Kidney (tissue), 14 donors: ENCODE results near the gene ZNF236. TPM values are rescaled to one million over a fixed set of nuclear protein-coding genes. Genes with fewer than 3 reads are reported as not detected.
"Not testable (repeated sequence)": the region's sequence is repeated elsewhere in the genome, so short reads cannot be mapped to it uniquely, and the experiment has no call there.

Source experiments
- DNase-seq, 5 donors: peaks; one replicate each; pipeline ENCODE4 v3.0.0-alpha.2; 2013 to 2020
- FAIRE-seq: peaks from 2 replicates; lab custom pipeline; 2012; peaks lifted over from hg19 to GRCh38; lab: Jason Lieb, UNC
- H3K27ac ChIP-seq, 2 donors: one replicate each; pipeline ENCODE4 v1.7.0; 2013; ENCODE audit warnings: low read depth in 2 of 2, low read length in 2 of 2, inconsistent platforms in 1 of 2
- H3K27me3 ChIP-seq: one replicate; pipeline ENCODE4 v1.7.1; 2013; ENCODE audit warnings: low read length, inconsistent platforms; ENCODE audit not compliant: control insufficient read depth, insufficient read depth
- H3K36me3 ChIP-seq, 3 donors: one replicate each; pipeline versions ENCODE4 v1.7.0 to v1.7.1; 2013; ENCODE audit warnings: low read length in 3 of 3, control low read depth in 1 of 3, inconsistent platforms in 1 of 3; ENCODE audit not compliant: insufficient read depth in 3 of 3, control insufficient read depth in 2 of 3
- H3K4me1 ChIP-seq, 3 donors: one replicate each; pipeline versions ENCODE4 v1.7.0 to v1.7.1; 2013; ENCODE audit warnings: low read length in 3 of 3, inconsistent platforms in 1 of 3, low read depth in 1 of 3; ENCODE audit not compliant: control insufficient read depth in 2 of 3, insufficient read depth in 2 of 3
- H3K4me3 ChIP-seq, 3 donors: one replicate each; pipeline versions ENCODE4 v1.7.0 to v1.8.1; 2013; ENCODE audit warnings: low read length in 3 of 3, control low read depth in 1 of 3, inconsistent platforms in 1 of 3
- H3K9ac ChIP-seq, 3 donors: one replicate each; pipeline versions ENCODE4 v1.7.0 to v1.7.1; 2013; ENCODE audit warnings: low read length in 3 of 3, control low read depth in 1 of 3, inconsistent platforms in 1 of 3
- H3K9me3 ChIP-seq, 3 donors: one replicate each; pipeline versions ENCODE4 v1.7.0 to v1.7.1; 2013; ENCODE audit warnings: low read length in 3 of 3, control low read depth in 1 of 3, inconsistent platforms in 1 of 3; ENCODE audit not compliant: control insufficient read depth in 2 of 3, insufficient read depth in 1 of 3
- CTCF ChIP-seq: IDR thresholded peaks from 3 replicates; pipeline ENCODE4 v1.5.1; 2012; ENCODE audit warnings: mild to moderate bottlenecking, moderate library complexity, borderline replicate concordance; ENCODE audit not compliant: insufficient read depth; ENCODE audit errors: extremely low read depth
- intact Hi-C: fragments of 100-400 bp; cut with DNase I; formaldehyde crosslinking; loops from one replicate; pipeline ENCODE4 v1.11.1; 2022
- polyA plus RNA-seq: library from polyadenylated mRNA; stranded (reverse); fragments of 350-450 nt; fragmentation: Illumina TruSeq; extraction: RNeasy Lipid Tissue Mini Kit (QIAGEN cat#74804); gene quantifications from one replicate; pipeline ENCODE4 v1.2.3, GENCODE V29; 2014; ENCODE audit warnings: low read depth, low replicate concordance; ENCODE audit not compliant: insufficient read depth
- total RNA-seq: library from RNA; stranded (reverse); fragmentation: NEBNext Ultra II Directional; extraction: Animal tissue kit (Norgen Biotek cat#: 25700); gene quantifications from one replicate; pipeline ENCODE4 v1.2.1, GENCODE V29; 2021
- donor health status: control.
- donor health status: control.
- donor health status: control.
- donor health status: control.
- donor health status: control.
- donor health status: DM: yes; HTN: yes; CAD: no.
- donor health status: Normal renal cell carcinoma (clear cell type).

The ZNF236 gene
- total and polyA plus RNA-seq, 2 donors from 2014 or later, result 1.1 to 18.6 TPM

DNA sequence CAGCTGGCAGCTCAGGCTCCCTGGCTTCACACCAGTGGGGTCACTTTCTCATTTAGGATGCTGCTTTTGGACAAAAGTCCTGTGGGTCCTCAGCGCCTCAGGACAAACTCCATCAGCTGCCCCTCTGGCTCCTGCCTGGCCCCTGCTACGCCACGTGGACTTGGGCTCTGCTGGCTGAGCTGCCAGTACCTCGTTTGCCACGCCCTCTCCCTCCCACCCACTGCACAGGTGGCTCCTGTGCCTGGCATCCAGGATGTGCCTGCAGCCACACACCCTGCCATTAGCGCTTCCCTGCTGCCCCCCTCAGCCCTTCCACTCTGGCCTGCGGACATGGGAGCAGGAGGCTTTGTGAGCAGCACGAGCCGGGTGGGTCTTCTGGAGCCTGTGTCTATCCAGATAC, 118.9 kb downstream of the ZNF236 start:
- no peak for TF ChIP-seq CTCF
- H3K4me3 ChIP-seq, result no peak overlapping the region
- intact Hi-C loops, result no loop called here
- H3K9me3 ChIP-seq, result no peaks in the 10 kb centered on the region
- H3K36me3 ChIP-seq, result peaks cover 0 to 17% (median 7%) of the 10 kb centered on the region in 3 donors
- FAIRE-seq (no peak), DNase-seq (no peak)
- no peak overlapping the region for H3K9ac ChIP-seq
- H3K27ac ChIP-seq, result no peak overlapping the region
- no peaks in the 10 kb centered on the region for H3K4me1 ChIP-seq
- H3K27me3 ChIP-seq, result no peaks in the 10 kb centered on the region

DNA sequence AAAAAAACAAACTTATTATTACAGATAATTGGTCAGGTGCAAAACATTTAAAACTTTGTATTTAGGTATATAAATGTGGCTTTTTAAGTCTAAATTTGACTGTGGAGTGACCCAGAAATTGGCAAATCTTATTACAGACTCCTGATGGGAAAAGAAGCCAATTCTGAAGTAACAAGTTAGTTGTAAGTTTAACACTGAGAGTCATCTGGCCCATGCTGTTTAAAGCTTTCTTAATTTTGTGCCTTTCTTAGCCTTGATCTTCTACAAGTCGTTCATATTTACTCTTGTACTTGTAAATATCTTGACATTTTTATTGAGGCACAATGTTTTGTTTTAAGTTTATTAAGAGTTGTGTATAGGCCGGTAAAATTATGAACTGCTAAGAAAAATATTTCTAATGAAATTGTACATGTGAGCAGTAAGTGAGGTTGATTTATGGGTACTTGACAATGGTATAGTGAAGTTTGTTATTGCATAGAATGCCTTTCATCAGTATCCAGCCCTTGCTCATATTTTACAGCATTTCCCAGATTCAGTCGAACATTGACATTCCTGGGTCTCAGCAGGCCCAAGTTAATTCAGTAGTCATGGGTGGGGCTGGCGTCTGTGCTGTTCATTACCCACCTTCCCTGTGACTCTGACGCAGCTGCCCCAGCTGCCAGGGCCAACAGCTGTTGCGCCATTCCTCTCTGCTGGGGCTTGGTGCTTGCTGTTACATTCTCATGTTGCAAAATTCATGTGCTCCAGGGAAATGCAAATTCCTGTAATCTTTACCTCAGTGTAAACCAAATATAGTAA, 121.4 kb downstream of the ZNF236 start:
- no peak for FAIRE-seq
- no peak for TF ChIP-seq CTCF
- Histone ChIP-seq H3K36me3 (peaks cover 0 to 18% (median 2%) of the 10 kb centered on the region in 3 donors), H3K9ac (no peak overlapping the region), H3K4me3 (no peak overlapping the region), H3K27ac (no peak overlapping the region), H3K4me1 (no peaks in the 10 kb centered on the region), H3K27me3 (no peaks in the 10 kb centered on the region), H3K9me3 (no peaks in the 10 kb centered on the region)
- intact Hi-C loops, result no loop called here
- DNase-seq, result peak in 2 of 5 donors; percentile 19 to 50

- intact Hi-C loops, H3K27ac ChIP-seq, FAIRE-seq: not testable (repeated sequence)
These were observed 122.0 kb downstream of the ZNF236 start for GRCh38 chr18:76944346-76944745.

DNA sequence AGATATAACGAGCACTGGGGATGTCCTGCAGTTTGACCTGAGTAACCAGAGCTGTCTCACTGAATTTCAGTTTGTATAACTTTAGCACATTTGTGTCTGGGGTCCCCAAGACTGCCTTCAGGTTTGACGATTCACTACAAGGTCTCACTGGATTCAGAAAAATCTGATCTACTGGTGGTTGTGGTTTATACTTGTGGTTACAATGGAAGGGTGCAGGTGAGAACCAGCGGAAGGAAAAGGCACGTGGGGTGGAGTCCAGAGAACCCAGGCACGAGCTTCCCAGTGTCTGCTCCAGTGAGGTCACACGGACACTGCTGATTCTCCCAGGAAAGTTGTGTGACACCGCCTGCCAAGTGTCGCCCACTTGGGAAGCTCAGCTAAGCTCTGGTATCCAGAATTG, 126.0 kb downstream of the ZNF236 start:
- Histone ChIP-seq H3K4me3 (no peak overlapping the region), H3K9ac (no peak overlapping the region), H3K27ac (no peak overlapping the region), H3K36me3 (peaks cover 3 to 6% (median 4%) of the 10 kb centered on the region in 3 donors), H3K27me3 (no peaks in the 10 kb centered on the region), H3K4me1 (peaks cover 0 to 5% (median 4%) of the 10 kb centered on the region in 3 donors), H3K9me3 (no peaks in the 10 kb centered on the region)
- intact Hi-C loops, result no loop called here
- no peak for TF ChIP-seq CTCF
- FAIRE-seq, result no peak
- DNase-seq, result no peak

More at GRCh38 chr18:76944346-76944745, 122.0 kb downstream of the ZNF236 start:
- not testable (repeated sequence) for DNase-seq, H3K4me3 ChIP-seq, H3K4me1 ChIP-seq, H3K9me3 ChIP-seq, H3K27me3 ChIP-seq, H3K9ac ChIP-seq
- peaks cover 0 to 12% (median 4%) of the 10 kb centered on the region in 3 donors for H3K36me3 ChIP-seq
